MM.1S (cell line): ENCODE results near the gene DHH.
A peak's percentile ranks its signal among the peaks of the same experiment; 100 is the strongest.

Experiments used
- DNase-seq: peaks from one replicate; pipeline ENCODE4 v3.0.0-alpha.2; 2015
- H2AFZ ChIP-seq: fragments of 300-600 bp; sonication (generic); 2 replicates; pipeline ENCODE4 v1.6.0; 2016; ENCODE audit warnings: antibody characterized with exemption, low read length
- H3F3A ChIP-seq: fragments of 300-600 bp; sonication (generic); 2 replicates; pipeline ENCODE4 v1.6.1; 2016; ENCODE audit warnings: mild to moderate bottlenecking, antibody characterized with exemption, low read length, moderate library complexity, mixed read lengths; ENCODE audit not compliant: insufficient read depth
- H3K27ac ChIP-seq: fragments of 300-600 bp; sonication (generic); 2 replicates; pipeline ENCODE4 v1.5.1; 2016; ENCODE audit warnings: mild to moderate bottlenecking, low read length
- H3K27me3 ChIP-seq: fragments of 300-600 bp; sonication (generic); replicated peaks from 2 replicates; pipeline ENCODE4 v1.6.0; 2016; ENCODE audit warnings: low read length; ENCODE audit not compliant: insufficient read depth
- H3K36me3 ChIP-seq: fragments of 300-600 bp; sonication (generic); replicated peaks from 2 replicates; pipeline ENCODE4 v1.6.1; 2016; ENCODE audit warnings: mild to moderate bottlenecking, low read length, mixed read lengths; ENCODE audit not compliant: insufficient read depth
- H3K4me1 ChIP-seq: fragments of 300-600 bp; sonication (generic); 2 replicates; pipeline ENCODE4 v1.6.1; 2016; ENCODE audit warnings: low read length, mixed read lengths
- H3K4me2 ChIP-seq: fragments of 300-600 bp; sonication (generic); 2 replicates; pipeline ENCODE4 v1.6.0; 2016; ENCODE audit warnings: low read depth, low read length
- H3K4me3 ChIP-seq: fragments of 300-600 bp; sonication (generic); 2 replicates; pipeline ENCODE4 v1.5.1; 2016; ENCODE audit warnings: low read length, mixed read lengths
- H3K79me2 ChIP-seq: fragments of 300-600 bp; sonication (generic); 2 replicates; pipeline ENCODE4 v1.6.1; 2016; ENCODE audit warnings: mixed run types, low read length, mixed read lengths
- H3K9ac ChIP-seq: fragments of 300-600 bp; sonication (generic); 2 replicates; pipeline ENCODE4 v1.6.1; 2016; ENCODE audit warnings: low read length, mixed read lengths
- H3K9me2 ChIP-seq: fragments of 300-600 bp; sonication (generic); replicated peaks from 2 replicates; pipeline ENCODE4 v1.6.1; 2016; ENCODE audit warnings: mild to moderate bottlenecking, low read length, mixed read lengths; ENCODE audit not compliant: insufficient read depth
- H3K9me3 ChIP-seq: fragments of 300-600 bp; sonication (generic); replicated peaks from 2 replicates; pipeline ENCODE4 v1.6.1; 2016; ENCODE audit warnings: mild to moderate bottlenecking, low read length, mixed read lengths; ENCODE audit not compliant: insufficient read depth
- H4K20me1 ChIP-seq: fragments of 300-600 bp; sonication (generic); 2 replicates; pipeline ENCODE4 v1.6.1; 2016; ENCODE audit warnings: mild to moderate bottlenecking, low read length, moderate library complexity, mixed read lengths; ENCODE audit not compliant: insufficient read depth
- CTCF ChIP-seq: fragments of 300-600 bp; sonication (generic); IDR thresholded peaks from 2 replicates; pipeline ENCODE4 v1.5.1; 2016; ENCODE audit warnings: antibody characterized with exemption, low read length, mixed read lengths
- EZH2 ChIP-seq: fragments of 300-600 bp; sonication (generic); optimal IDR thresholded peaks from 2 replicates; pipeline ENCODE3; 2017; ENCODE audit warnings: low read depth, mild to moderate bottlenecking, antibody characterized with exemption, low read length, mixed read lengths
- EZH2phosphoT487 ChIP-seq: fragments of 300-600 bp; sonication (generic); IDR thresholded peaks from 2 replicates; pipeline ENCODE4 v1.6.1; 2018; ENCODE audit warnings: antibody characterized with exemption, low read length

DHH gene

GRCh38 chr12:49057888-49058287, 36.7 kb downstream of the DHH start:
- H3K27ac ChIP-seq: no peak overlapping the region
- no peak overlapping the region for H2AFZ ChIP-seq
- H3K4me2 ChIP-seq: peak overlapping the region; percentile 93
- H4K20me1 ChIP-seq: peaks cover 23% of the 10 kb centered on the region
- TF ChIP-seq EZH2phosphoT487 (no peak), EZH2 (no peak), CTCF (no peak)
- no peak for DNase-seq
- no peaks in the 10 kb centered on the region for H3K27me3 ChIP-seq
- H3K9me3 ChIP-seq: no peaks in the 10 kb centered on the region
- peaks cover 12% of the 10 kb centered on the region; the same call in 1 of the 2 replicates for H3K36me3 ChIP-seq
- H3K4me1 ChIP-seq: peaks cover 24% of the 10 kb centered on the region
- peaks cover 75% of the 10 kb centered on the region for H3K79me2 ChIP-seq
- H3F3A ChIP-seq: no peaks in the 10 kb centered on the region
- H3K9ac ChIP-seq: peak overlapping the region; percentile 90; the same call in 1 of the 2 replicates
- H3K9me2 ChIP-seq: no peaks in the 10 kb centered on the region
- H3K4me3 ChIP-seq: peak overlapping the region; percentile 89

GRCh38 chr12:49055978-49056754, 38.4 kb downstream of the DHH start:
- Histone ChIP-seq H3K4me3 (no peak overlapping the region), H3K9me2 (no peaks in the 10 kb centered on the region), H4K20me1 (peaks cover 23% of the 10 kb centered on the region), H3K27ac (no peak overlapping the region), H3K9ac (no peak overlapping the region), H3K4me2 (peak overlapping the region; percentile 93; the same call in 1 of the 2 replicates), H3K36me3 (peaks cover 14% of the 10 kb centered on the region; the same call in 1 of the 2 replicates), H3K27me3 (no peaks in the 10 kb centered on the region), H2AFZ (no peak overlapping the region), H3F3A (no peaks in the 10 kb centered on the region), H3K79me2 (peaks cover 77% of the 10 kb centered on the region), H3K4me1 (peaks cover 24% of the 10 kb centered on the region), H3K9me3 (no peaks in the 10 kb centered on the region)
- peak; percentile 54 for DNase-seq
- TF ChIP-seq EZH2 (no peak), CTCF (no peak), EZH2phosphoT487 (no peak)

GRCh38 chr12:49055092-49055491, 39.5 kb downstream of the DHH start:
- H3K4me3 ChIP-seq: no peak overlapping the region
- no peaks in the 10 kb centered on the region for H3K9me2 ChIP-seq
- DNase-seq: no peak
- H3K79me2 ChIP-seq: peaks cover 72% of the 10 kb centered on the region
- no peak overlapping the region for H2AFZ ChIP-seq
- no peaks in the 10 kb centered on the region for H3F3A ChIP-seq
- peaks cover 14% of the 10 kb centered on the region; the same call in 1 of the 2 replicates for H3K36me3 ChIP-seq
- peaks cover 23% of the 10 kb centered on the region for H4K20me1 ChIP-seq
- H3K27me3 ChIP-seq: no peaks in the 10 kb centered on the region
- no peaks in the 10 kb centered on the region for H3K9me3 ChIP-seq
- H3K27ac ChIP-seq: no peak overlapping the region
- H3K4me2 ChIP-seq: no peak overlapping the region
- H3K9ac ChIP-seq: no peak overlapping the region
- no peak for TF ChIP-seq EZH2
- peaks cover 24% of the 10 kb centered on the region for H3K4me1 ChIP-seq

GRCh38 chr12:49054524-49054923, 40.1 kb downstream of the DHH start:
- H3K79me2 ChIP-seq: peaks cover 67% of the 10 kb centered on the region
- H3K4me1 ChIP-seq: peaks cover 24% of the 10 kb centered on the region
- no peak overlapping the region for H3K9ac ChIP-seq
- no peak overlapping the region for H2AFZ ChIP-seq
- peaks cover 23% of the 10 kb centered on the region for H4K20me1 ChIP-seq
- H3K4me2 ChIP-seq: no peak overlapping the region
- H3K27me3 ChIP-seq: no peaks in the 10 kb centered on the region
- no peak overlapping the region for H3K4me3 ChIP-seq
- H3K36me3 ChIP-seq: peaks cover 14% of the 10 kb centered on the region; the same call in 1 of the 2 replicates
- H3K9me2 ChIP-seq: no peaks in the 10 kb centered on the region
- DNase-seq: no peak
- H3K27ac ChIP-seq: no peak overlapping the region
- H3K9me3 ChIP-seq: no peaks in the 10 kb centered on the region
- no peaks in the 10 kb centered on the region for H3F3A ChIP-seq
- no peak for TF ChIP-seq EZH2
- no peak for TF ChIP-seq CTCF
- TF ChIP-seq EZH2phosphoT487: no peak
